SK-N-SH (cell line): ENCODE results near the gene DENND1A. TPM values are rescaled to one million over a fixed set of nuclear protein-coding genes. Genes with fewer than 3 reads are reported as not detected.

Source experiments
- CTCF ChIA-PET: fragments of 300-600, 350-600 bp; formaldehyde crosslinking; extraction: SDS; loops from one replicate; lab custom pipeline; 2021; lab: Yijun Ruan, JAX
- POLR2A ChIA-PET: fragments of 350-600 bp; sonication (Branson Sonifier 250); formaldehyde crosslinking; extraction: SDS; loops from one replicate; lab custom pipeline; 2020; ENCODE audit warnings: antibody characterized with exemption, inconsistent platforms; lab: Yijun Ruan, JAX
- DNase-seq: peaks from one replicate; pipeline ENCODE4 v3.0.0; 2012
- H2AFZ ChIP-seq: fragments of 200-600 bp; sonication (generic); 2 replicates; pipeline ENCODE4 v1.8.1; 2016; ENCODE audit warnings: antibody characterized with exemption, mild to moderate bottlenecking, low read depth
- H3F3A ChIP-seq: fragments of 200-600 bp; sonication (generic); replicated peaks from 2 replicates; pipeline ENCODE3; 2016; ENCODE audit warnings: antibody characterized with exemption, mild to moderate bottlenecking; ENCODE audit not compliant: insufficient read depth
- H3K27ac ChIP-seq, 2 experiments: fragments of 200-500 bp in 1 of 2; fragments of 200-600 bp in 1 of 2; sonication (Bioruptor generic) in 1 of 2; sonication (generic), shearing (Covaris generic) in 1 of 2; 2 replicates each; pipeline versions ENCODE4 v1.5.1 to v1.6.1; 2014 to 2016; ENCODE audit warnings: low read depth in 2 of 2, inconsistent platforms in 1 of 2, low read length in 1 of 2, mild to moderate bottlenecking in 1 of 2, mixed read lengths in 1 of 2
- H3K27me3 ChIP-seq: fragments of 200-600 bp; sonication (generic), shearing (Covaris generic); 2 replicates; pipeline ENCODE4 v1.6.1; 2016; ENCODE audit warnings: mixed run types; ENCODE audit not compliant: insufficient read depth
- H3K36me3 ChIP-seq, 2 experiments: fragments of 200-500 bp in 1 of 2; fragments of 200-600 bp in 1 of 2; sonication (Bioruptor generic) in 1 of 2; sonication (generic) in 1 of 2; replicated peaks in 1 of 2; 2 replicates each; pipeline versions ENCODE3 to v1.5.1; 2014 to 2016; ENCODE audit warnings: low read length in 1 of 2, mild to moderate bottlenecking in 1 of 2; ENCODE audit not compliant: insufficient read depth in 2 of 2, control insufficient read depth in 1 of 2
- H3K4me1 ChIP-seq, 2 experiments: fragments of 200-500 bp in 1 of 2; fragments of 200-600 bp in 1 of 2; sonication (Bioruptor generic) in 1 of 2; sonication (generic), shearing (Covaris generic) in 1 of 2; 2 replicates each; pipeline versions ENCODE4 v1.5.1 to v1.6.1; 2014 to 2016; ENCODE audit warnings: low read depth in 1 of 2, low read length in 1 of 2, mixed run types in 1 of 2; ENCODE audit not compliant: insufficient read depth in 2 of 2, control insufficient read depth in 1 of 2
- H3K4me2 ChIP-seq: fragments of 200-600 bp; sonication (generic), shearing (Covaris generic); 2 replicates; pipeline ENCODE4 v1.6.1; 2017; ENCODE audit warnings: mixed run types
- H3K4me3 ChIP-seq, 2 experiments: fragments of 200-500 bp in 1 of 2; fragments of 200-600 bp in 1 of 2; sonication (Bioruptor generic) in 1 of 2; sonication (generic), shearing (Covaris generic) in 1 of 2; 2 replicates each; pipeline versions ENCODE4 v1.5.1 to v1.8.1; 2014 to 2016; ENCODE audit warnings: low read depth in 2 of 2, inconsistent platforms in 1 of 2, low read length in 1 of 2, mild to moderate bottlenecking in 1 of 2, mixed read lengths in 1 of 2, moderate library complexity in 1 of 2
- H3K79me2 ChIP-seq: fragments of 200-600 bp; sonication (generic); 2 replicates; pipeline ENCODE4 v1.8.1; 2017; ENCODE audit warnings: mild to moderate bottlenecking; ENCODE audit not compliant: insufficient read depth
- H3K9ac ChIP-seq: fragments of 200-600 bp; sonication (generic); 2 replicates; pipeline ENCODE4 v1.6.1; 2017; ENCODE audit warnings: mixed run types
- H3K9me2 ChIP-seq: fragments of 200-600 bp; sonication (generic); 2 replicates; pipeline ENCODE4 v1.6.1; 2017; ENCODE audit warnings: mixed run types
- H3K9me3 ChIP-seq: fragments of 200-600 bp; sonication (generic); 2 replicates; pipeline ENCODE4 v1.6.1; 2017; ENCODE audit warnings: mixed run types, mild to moderate bottlenecking, moderate library complexity
- H4K20me1 ChIP-seq: fragments of 200-600 bp; sonication (generic); 2 replicates; pipeline ENCODE4 v1.6.1; 2017; ENCODE audit warnings: mild to moderate bottlenecking, mixed run types; ENCODE audit not compliant: insufficient read depth
- CHD2 ChIP-seq: fragments of 150-350 bp; IDR thresholded peaks from 2 replicates; pipeline ENCODE4 v1.6.1; 2018; ENCODE audit warnings: low read length; ENCODE audit not compliant: partially characterized antibody
- ELF1 ChIP-seq: IDR thresholded peaks from 2 replicates; pipeline ENCODE4 v1.4.0; 2012
- EZH2phosphoT487 ChIP-seq: fragments of 200-600 bp; sonication (generic); IDR thresholded peaks from 2 replicates; pipeline ENCODE4 v1.6.1; 2017; ENCODE audit warnings: low read depth, mixed run types, mild to moderate bottlenecking, antibody characterized with exemption, moderate library complexity, borderline replicate concordance
- FOSL2 ChIP-seq: IDR thresholded peaks from 2 replicates; pipeline ENCODE4 v1.4.0; 2012; ENCODE audit warnings: low read depth, mild to moderate bottlenecking, moderate library complexity, borderline replicate concordance
- GABPA ChIP-seq: IDR thresholded peaks from 2 replicates; pipeline ENCODE4 v1.4.0; 2012; ENCODE audit warnings: low read depth, mild to moderate bottlenecking
- IRF3 ChIP-seq: fragments of 150-350 bp; IDR thresholded peaks from 2 replicates; pipeline ENCODE4 v1.6.1; 2016; ENCODE audit warnings: mild to moderate bottlenecking, low read depth, low read length
- JUND ChIP-seq: IDR thresholded peaks from 2 replicates; pipeline ENCODE4 v1.4.0; 2012
- MEF2A ChIP-seq: IDR thresholded peaks from 2 replicates; pipeline ENCODE4 v1.4.0; 2012; ENCODE audit warnings: low read depth, borderline replicate concordance
- MXI1 ChIP-seq: IDR thresholded peaks from 2 replicates; pipeline ENCODE4 v1.6.1; 2012; ENCODE audit warnings: mild to moderate bottlenecking, low read depth, low read length, improper control_type of control experiment
- NFIC ChIP-seq: IDR thresholded peaks from 2 replicates; pipeline ENCODE4 v1.4.0; 2012; ENCODE audit warnings: borderline replicate concordance
- NRF1 ChIP-seq: IDR thresholded peaks from 2 replicates; pipeline ENCODE4 v1.6.1; 2012; ENCODE audit warnings: low read depth, mild to moderate bottlenecking, low read length
- RAD21 ChIP-seq: IDR thresholded peaks from 2 replicates; pipeline ENCODE4 v1.6.1; 2012; ENCODE audit warnings: mild to moderate bottlenecking, low read length
- RCOR1 ChIP-seq: fragments of 150-350 bp; IDR thresholded peaks from 2 replicates; pipeline ENCODE4 v1.6.1; 2017; ENCODE audit warnings: antibody characterized with exemption, low read length
- RFX5 ChIP-seq: IDR thresholded peaks from 2 replicates; pipeline ENCODE4 v1.6.1; 2012; ENCODE audit warnings: mild to moderate bottlenecking, improper control_type of control experiment, low read length
- RXRA ChIP-seq: IDR thresholded peaks from 2 replicates; pipeline ENCODE4 v1.4.0; 2012; ENCODE audit warnings: low read depth, mild to moderate bottlenecking, borderline replicate concordance
- SIN3A ChIP-seq: IDR thresholded peaks from 2 replicates; pipeline ENCODE4 v1.6.1; 2012; ENCODE audit warnings: low read depth, mild to moderate bottlenecking, low read length, moderate library complexity, borderline replicate concordance
- SMC3 ChIP-seq: IDR thresholded peaks from 2 replicates; pipeline ENCODE4 v1.6.1; 2012; ENCODE audit warnings: low read depth, low read length, improper control_type of control experiment
- USF2 ChIP-seq: fragments of 150-350 bp; IDR thresholded peaks from 2 replicates; pipeline ENCODE4 v1.6.1; 2017; ENCODE audit warnings: antibody characterized with exemption, low read length, low read depth, borderline replicate concordance
- ZBTB33 ChIP-seq: IDR thresholded peaks from 2 replicates; pipeline ENCODE4 v1.4.0; 2012; ENCODE audit warnings: low read depth, borderline replicate concordance
- WGBS: methylation state at CpG from one replicate; pipeline ENCODE4 v1.1.6; 2017; ENCODE audit warnings: low lambda C conversion rate; 5-methylcytosine and 5-hydroxymethylcytosine counted together
- polyA plus RNA-seq, 3 experiments: library from polyadenylated mRNA; depleted of rRNA; stranded (reverse); fragments of >200 nt; gene quantifications; 2 replicates each; pipeline ENCODE4 v1.2.3, GENCODE V29; 2012
- TF ChIP-seq, protein P1 (sequence below): IDR thresholded peaks from 2 replicates; pipeline ENCODE4 v1.4.0; 2012; ENCODE audit warnings: low read depth, borderline replicate concordance

Gene DENND1A
- polyA plus RNA-seq, 1 of the 3 experiments (the other 2 are of a cell fraction), result 25.4 TPM

DNA sequence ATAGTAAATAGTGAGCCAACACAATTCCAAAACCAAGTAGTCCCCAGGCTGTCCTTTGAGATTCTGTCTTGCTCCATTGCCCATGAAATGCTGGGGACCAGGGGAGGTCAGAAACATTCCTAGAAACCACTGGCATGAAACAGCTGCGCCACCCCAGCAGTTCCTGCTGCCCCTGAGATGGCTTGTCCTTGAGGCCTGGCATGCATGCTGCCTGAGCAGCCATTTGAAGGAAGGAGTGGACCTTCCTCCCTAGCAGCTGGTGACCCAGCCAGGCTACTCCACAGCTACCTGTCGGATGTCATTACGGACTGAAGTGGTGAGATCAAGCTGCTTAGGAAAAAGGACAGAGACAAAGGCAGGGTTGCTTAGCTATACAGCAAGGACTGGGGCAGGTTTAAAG is 260.6 kb downstream of the DENND1A start:
- no peak for TF ChIP-seq RFX5
- no peak for TF ChIP-seq ELF1
- no peak for TF ChIP-seq EZH2phosphoT487
- no peak for TF ChIP-seq CHD2
- no peak for TF ChIP-seq RXRA
- no peak for TF ChIP-seq RAD21
- no peak for TF ChIP-seq SMC3
- no peak for TF ChIP-seq IRF3
- no peak for TF ChIP-seq GABPA
- TF ChIP-seq MEF2A, result no peak
- no peak for TF ChIP-seq JUND
- no peak for TF ChIP-seq NFIC
- TF ChIP-seq ZBTB33, result no peak
- TF ChIP-seq SIN3A, result no peak
- Histone ChIP-seq H3K9me3 (no peaks in the 10 kb centered on the region; the same call in 1 of the 2 replicates), H3K4me3 (no peak overlapping the region), H3K4me1 (no peaks in the 10 kb centered on the region; a peak in 1 of 4 replicates), H2AFZ (no peak overlapping the region), H3K9ac (no peak overlapping the region), H4K20me1 (no peaks in the 10 kb centered on the region), H3K27ac (no peak overlapping the region), H3K36me3 (peaks cover 11 to 12% of the 10 kb centered on the region in 2 experiments), H3K79me2 (no peaks in the 10 kb centered on the region), H3K9me2 (no peaks in the 10 kb centered on the region), H3F3A (no peaks in the 10 kb centered on the region), H3K4me2 (no peak overlapping the region), H3K27me3 (no peaks in the 10 kb centered on the region)
- DNase-seq, result no peak
- 92% methylated on average over 2 of the region's 3 CpGs for WGBS
- ChIA-PET POLR2A (no interaction called here), CTCF (no interaction called here)

- peaks cover 4% of the 10 kb centered on the region; the same call in 1 of the 2 replicates for H3K9me3 ChIP-seq
- ChIA-PET POLR2A (no interaction called here), CTCF (no interaction called here)
- no peak overlapping the region for H3K9ac ChIP-seq
- no peak for DNase-seq
- no peak overlapping the region for H3K4me3 ChIP-seq
- peaks cover 8 to 25% of the 10 kb centered on the region in 2 experiments for H3K36me3 ChIP-seq
- TF ChIP-seq GABPA (no peak), RAD21 (no peak), RFX5 (no peak), MXI1 (no peak), ZBTB33 (no peak), RXRA (no peak), JUND (no peak), CHD2 (no peak), FOSL2 (no peak), NRF1 (no peak), RCOR1 (no peak), USF2 (no peak), SMC3 (no peak)
- TF ChIP-seq, protein P1, sequence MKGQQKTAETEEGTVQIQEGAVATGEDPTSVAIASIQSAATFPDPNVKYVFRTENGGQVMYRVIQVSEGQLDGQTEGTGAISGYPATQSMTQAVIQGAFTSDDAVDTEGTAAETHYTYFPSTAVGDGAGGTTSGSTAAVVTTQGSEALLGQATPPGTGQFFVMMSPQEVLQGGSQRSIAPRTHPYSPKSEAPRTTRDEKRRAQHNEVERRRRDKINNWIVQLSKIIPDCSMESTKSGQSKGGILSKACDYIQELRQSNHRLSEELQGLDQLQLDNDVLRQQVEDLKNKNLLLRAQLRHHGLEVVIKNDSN, result no peak
- no peaks in the 10 kb centered on the region for H3F3A ChIP-seq
- no peaks in the 10 kb centered on the region for H3K27me3 ChIP-seq
- H3K4me2 ChIP-seq, result no peak overlapping the region
- no peaks in the 10 kb centered on the region for H3K79me2 ChIP-seq
- no peaks in the 10 kb centered on the region for H3K4me1 ChIP-seq
- no peak overlapping the region for H3K27ac ChIP-seq
- no peaks in the 10 kb centered on the region for H3K9me2 ChIP-seq
- no peak overlapping the region for H2AFZ ChIP-seq
- H4K20me1 ChIP-seq, result no peaks in the 10 kb centered on the region
- 94% methylated on average over 1 of the region's 1 CpG for WGBS
These were observed 266.4 kb downstream of the DENND1A start for GRCh38 chr9:123663529-123663928.
